Psoas muscle (tissue), 8 donors: Measurements from ENCODE around the gene PRIM2. TPM values are rescaled to one million over a fixed set of nuclear protein-coding genes. Genes with fewer than 3 reads are reported as not detected.
A peak's percentile ranks its signal among the peaks of the same experiment; 100 is the strongest.

ENCODE experiments used
- ATAC-seq, 4 donors: fragments of 200-7000 bp; cut with Tn5 transposase; one replicate each; pipeline ENCODE4 v1.9.1; 2020; ENCODE audit warnings: moderate library complexity in 3 of 4, mild to moderate bottlenecking in 2 of 4
- DNase-seq, 2 donors: peaks; one replicate each; pipeline ENCODE4 v3.0.0-alpha.2; 2020
- H3K27ac ChIP-seq: fragments of 200-600 bp; one replicate; pipeline ENCODE4 v1.8.0; 2022
- H3K27me3 ChIP-seq, 3 donors: fragments of 200-600 bp in 1 of 3; one replicate each; pipeline versions ENCODE4 v1.6.1 to v1.8.0; 2013 to 2022; ENCODE audit warnings: low read length in 2 of 3, mild to moderate bottlenecking in 2 of 3, moderate library complexity in 1 of 3; ENCODE audit not compliant: insufficient read depth in 3 of 3
- H3K36me3 ChIP-seq, 2 donors: fragments of 200-600 bp in 1 of 2; one replicate each; pipeline versions ENCODE4 v1.6.1 to v1.8.0; 2013 to 2022; ENCODE audit warnings: low read depth in 1 of 2, mild to moderate bottlenecking in 1 of 2, moderate library complexity in 1 of 2; ENCODE audit not compliant: insufficient read depth in 1 of 2
- H3K4me1 ChIP-seq: fragments of 200-600 bp; one replicate; pipeline ENCODE4 v1.8.0; 2022
- H3K4me3 ChIP-seq: fragments of 200-600 bp; one replicate; pipeline ENCODE4 v1.8.0; 2022; ENCODE audit warnings: mild to moderate bottlenecking
- H3K9me3 ChIP-seq: fragments of 200-600 bp; one replicate; pipeline ENCODE4 v1.8.0; 2022
- CTCF ChIP-seq: fragments of 200-600 bp; IDR thresholded peaks from one replicate; pipeline ENCODE4 v1.8.0; 2022; ENCODE audit warnings: antibody characterized with exemption
- WGBS, 3 donors: extraction: QIAGEN DNeasy Blood & Tissue Kit; methylation state at CpG; one replicate each; pipeline versions ENCODE4 v1.1.6 to v1.1.7; 2013; 5-methylcytosine and 5-hydroxymethylcytosine counted together
- intact Hi-C, 2 donors: fragments of 100-400 bp; cut with DNase I; formaldehyde crosslinking; loops; one replicate each; pipeline versions ENCODE4 v1.11.0 to v1.14.2; 2022
- polyA plus RNA-seq, 3 donors: library from polyadenylated mRNA; stranded (reverse); fragments of 200-250 nt; gene quantifications; one replicate each; pipeline ENCODE4 v1.2.3, GENCODE V29; 2013
- total RNA-seq, 4 donors: library from RNA; stranded (reverse); fragmentation: NEBNext Ultra II Directional in 2 of 4; extraction: Animal tissue kit (Norgen Biotek cat#: 25700) in 2 of 4; gene quantifications; one replicate each; pipeline versions ENCODE4 v1.2.1 to v1.2.4, GENCODE V29; 2021 to 2023
- donor health status: healthy with polysubstance abuse.
- donor health status: DM: no; HTN: no; CAD: no; lungs with moderate emphysema.
- donor health status: Bipolar disorder and iron deficiency.
- donor health status: healthy.
- donor health status: DM: yes; HTN: yes; CAD: no.
- donor health status: DM: no; HTN: no; CAD: no.
- donor health status: DM: no; HTN: no; CAD: no.
- donor health status: DM: yes; HTN: yes; CAD: no.

PRIM2 gene
- total and polyA plus RNA-seq, 7 donors = 1.7 to 5.9 (median 2.5) TPM

- no peak overlapping the region for H3K4me3 ChIP-seq
- no peak for TF ChIP-seq CTCF
- DNase-seq (peak; percentile 32 to 57), ATAC-seq (no peak)
- H3K27me3 ChIP-seq = no peaks in the 10 kb centered on the region
- no peaks in the 10 kb centered on the region for H3K9me3 ChIP-seq
- WGBS, 3 donors = 33 to 46% (median 36%) methylated on average over 6 of the region's 6 CpGs
- H3K27ac ChIP-seq = no peak overlapping the region
- H3K4me1 ChIP-seq = no peaks in the 10 kb centered on the region
- H3K36me3 ChIP-seq = no peaks in the 10 kb centered on the region
- intact Hi-C loops = no loop called here
These were observed 22.5 kb upstream of the PRIM2 start for GRCh38 chr6:57294862-57295445.

DNA sequence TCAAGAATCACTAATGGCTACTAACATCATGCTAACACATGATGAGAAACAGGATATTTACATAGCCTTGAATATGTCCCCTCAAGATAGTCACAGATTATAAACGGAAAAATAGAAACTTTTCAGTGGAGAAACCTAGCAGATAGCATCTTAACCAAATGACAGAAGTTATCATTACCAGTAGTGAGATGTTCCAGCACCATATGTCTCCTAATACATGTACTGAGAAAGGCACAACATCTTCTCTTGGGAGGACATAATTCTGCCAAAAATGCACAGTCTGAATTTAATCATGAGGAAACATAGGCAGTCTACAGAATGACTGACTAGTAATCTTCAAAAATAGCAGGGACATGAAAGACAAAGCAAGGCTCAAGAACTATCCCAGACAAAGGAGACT is 19.9 kb upstream of the PRIM2 start:
- DNase-seq = no peak

DNA sequence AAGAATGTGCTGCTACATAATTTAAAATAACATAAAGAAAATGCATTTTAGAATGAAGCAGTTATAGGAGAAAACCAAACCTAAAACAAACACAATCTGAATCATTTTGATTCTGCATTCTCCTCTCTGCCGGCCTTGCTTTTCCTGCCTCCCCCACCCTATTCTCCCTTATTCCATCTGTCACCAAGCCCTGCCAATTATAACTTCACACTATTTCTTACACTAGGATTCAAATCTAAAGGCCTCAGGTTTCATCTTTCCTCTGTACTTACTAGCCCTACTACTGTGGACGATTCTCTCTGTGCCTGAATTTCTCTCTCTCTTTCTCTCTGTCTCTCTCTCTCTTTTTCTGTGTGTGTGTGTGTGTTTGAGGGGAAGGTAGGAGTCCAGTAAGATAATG is 18.7 kb upstream of the PRIM2 start:
- Histone ChIP-seq H3K27me3 (no peaks in the 10 kb centered on the region), H3K27ac (no peak overlapping the region), H3K4me1 (no peaks in the 10 kb centered on the region), H3K36me3 (no peaks in the 10 kb centered on the region), H3K9me3 (no peaks in the 10 kb centered on the region), H3K4me3 (no peak overlapping the region)
- intact Hi-C loops = no loop called here
- WGBS, 3 donors = 18 to 36% (median 28%) methylated on average over 2 of the region's 2 CpGs
- no peak for TF ChIP-seq CTCF
- ATAC-seq = no peak
- no peak for DNase-seq

More for the DNA sequence above, 19.9 kb upstream of the PRIM2 start:
- Histone ChIP-seq H3K27me3 (no peaks in the 10 kb centered on the region), H3K27ac (no peak overlapping the region), H3K9me3 (no peaks in the 10 kb centered on the region), H3K4me1 (no peaks in the 10 kb centered on the region), H3K36me3 (no peaks in the 10 kb centered on the region), H3K4me3 (no peak overlapping the region)
- 83 to 94% (median 84%) methylated on average over 1 of the region's 1 CpG for WGBS, 3 donors
- no peak for TF ChIP-seq CTCF
- intact Hi-C loops = no loop called here
- no peak for ATAC-seq

GRCh38 chr6:57301757-57302156 is 15.7 kb upstream of the PRIM2 start:
- no peak for ATAC-seq
- Histone ChIP-seq H3K4me3 (no peak overlapping the region), H3K36me3 (no peaks in the 10 kb centered on the region), H3K9me3 (no peaks in the 10 kb centered on the region), H3K27ac (no peak overlapping the region), H3K4me1 (no peaks in the 10 kb centered on the region), H3K27me3 (no peaks in the 10 kb centered on the region)
- TF ChIP-seq CTCF = no peak
- WGBS, 3 donors = 40 to 100% (median 63%) methylated on average over 1 of the region's 1 CpG
- DNase-seq = no peak
- intact Hi-C loops = no loop called here

DNA sequence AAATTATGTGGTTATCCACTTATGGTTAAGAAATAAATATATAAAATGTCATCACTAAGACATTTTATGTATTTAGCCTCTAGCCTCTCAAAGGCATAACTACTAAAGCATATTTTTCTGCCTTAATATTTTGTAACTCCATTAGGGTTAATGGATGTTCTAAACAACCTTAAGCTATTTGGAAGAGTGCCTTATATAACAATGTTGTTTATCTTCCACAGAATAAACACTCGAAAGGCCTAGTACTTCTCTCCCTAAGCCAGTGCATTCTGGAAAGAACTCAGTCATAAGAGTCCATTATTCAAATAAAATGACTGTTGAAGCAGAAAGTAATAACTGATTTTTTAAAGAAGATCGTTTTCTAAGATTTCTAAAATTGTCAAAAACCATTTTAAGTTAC is 15.0 kb upstream of the PRIM2 start:
- Histone ChIP-seq H3K9me3 (no peaks in the 10 kb centered on the region), H3K27ac (no peak overlapping the region), H3K4me3 (no peak overlapping the region), H3K36me3 (no peaks in the 10 kb centered on the region), H3K27me3 (no peaks in the 10 kb centered on the region), H3K4me1 (no peaks in the 10 kb centered on the region)
- no peak for ATAC-seq
- no peak for TF ChIP-seq CTCF
- no peak for DNase-seq
- 65 to 75% (median 70%) methylated on average over 2 of the region's 2 CpGs for WGBS, 3 donors
- intact Hi-C loops = no loop called here
